Mucosa of rectum (tissue), 2 donors: ENCODE measurements around the gene CAPZA2.
A peak's percentile ranks its signal among the peaks of the same experiment; 100 is the strongest.

Experiments used
- H3K27ac ChIP-seq, 2 donors: one replicate each; pipeline ENCODE4 v1.7.0; 2013; ENCODE audit warnings: inconsistent platforms in 2 of 2, low read depth in 2 of 2, low read length in 2 of 2
- H3K27me3 ChIP-seq, 2 donors: one replicate each; pipeline ENCODE4 v1.7.0; 2013; ENCODE audit warnings: low read length in 2 of 2; ENCODE audit not compliant: control insufficient read depth in 2 of 2, insufficient read depth in 2 of 2
- H3K36me3 ChIP-seq, 2 donors: one replicate each; pipeline ENCODE4 v1.7.0; 2013; ENCODE audit warnings: low read length in 2 of 2; ENCODE audit not compliant: control insufficient read depth in 2 of 2, insufficient read depth in 2 of 2
- H3K4me1 ChIP-seq, 2 donors: one replicate each; pipeline ENCODE4 v1.7.0; 2013; ENCODE audit warnings: low read length in 2 of 2, mild to moderate bottlenecking in 1 of 2; ENCODE audit not compliant: control insufficient read depth in 2 of 2, insufficient read depth in 2 of 2
- H3K4me3 ChIP-seq, 2 donors: one replicate each; pipeline ENCODE4 v1.7.0; 2013; ENCODE audit warnings: low read length in 2 of 2
- H3K9ac ChIP-seq, 2 donors: one replicate each; pipeline ENCODE4 v1.7.0; 2013; ENCODE audit warnings: low read length in 2 of 2, low read depth in 1 of 2, mild to moderate bottlenecking in 1 of 2
- H3K9me3 ChIP-seq, 2 donors: one replicate each; pipeline ENCODE4 v1.7.0; 2013; ENCODE audit warnings: low read length in 2 of 2; ENCODE audit not compliant: control insufficient read depth in 2 of 2
- donor health status: healthy.
- donor health status: Normal muscosa, but diverticular disease.

The CAPZA2 gene

DNA sequence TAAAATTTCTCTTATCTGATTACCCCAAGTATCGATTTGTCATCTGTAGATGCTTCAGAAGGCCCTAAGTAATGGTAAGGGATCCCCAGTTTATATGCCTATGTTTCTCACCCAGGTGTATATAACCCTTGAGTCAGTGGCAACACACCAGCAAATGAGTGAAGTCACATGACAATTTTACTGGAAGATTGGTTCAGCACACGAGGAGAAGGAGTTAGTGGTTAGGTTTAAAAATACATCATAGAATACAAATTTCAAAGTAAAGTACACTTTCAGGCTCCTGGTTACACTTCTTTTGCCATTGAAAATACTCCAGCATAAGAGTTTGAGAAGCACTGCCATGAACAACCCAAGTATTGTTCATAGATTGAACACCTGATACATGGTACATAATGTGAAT is 29.7 kb upstream of the CAPZA2 start:
- no peak overlapping the region for H3K9ac ChIP-seq
- H3K4me1 ChIP-seq, result peaks cover 3 to 5% of the 10 kb centered on the region in 2 donors

DNA sequence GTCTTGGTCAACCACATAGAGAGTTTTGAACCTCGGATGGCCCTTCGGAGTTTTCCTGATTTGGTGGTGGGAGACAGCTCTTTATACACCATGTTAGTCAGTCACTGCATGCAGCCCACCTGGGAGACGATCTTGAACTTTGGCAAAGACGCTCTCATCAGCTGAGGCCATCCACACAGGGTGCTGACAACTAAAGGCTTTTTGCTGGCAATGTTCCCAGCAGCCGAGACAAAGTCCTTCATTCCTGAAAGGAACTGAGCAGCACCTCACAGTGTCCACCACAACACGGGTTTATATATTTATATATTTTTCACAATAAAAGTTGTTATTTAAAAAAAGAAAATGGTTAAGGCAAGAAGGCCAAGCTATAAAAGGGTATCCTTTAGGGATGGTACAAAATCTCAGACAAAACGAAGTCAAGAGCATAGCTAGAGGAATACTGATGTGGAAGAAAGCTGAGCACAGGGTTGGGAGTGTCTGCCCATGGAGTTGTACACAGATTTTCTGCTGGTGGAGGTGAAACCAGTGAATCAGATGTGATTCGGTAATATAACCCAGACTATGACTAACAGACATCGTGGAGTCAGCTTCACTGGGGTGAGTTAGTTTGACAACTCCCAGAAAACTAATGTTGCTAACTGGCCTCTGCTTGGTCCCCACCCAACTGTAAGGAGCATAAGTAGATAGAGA is 27.4 kb upstream of the CAPZA2 start:
- Histone ChIP-seq H3K27ac (peak overlapping the region; percentile 26 to 32), H3K9ac (no peak overlapping the region), H3K36me3 (no peaks in the 10 kb centered on the region), H3K9me3 (no peaks in the 10 kb centered on the region), H3K4me3 (peak overlapping the region in 1 of 2 donors; percentile 26), H3K4me1 (peaks cover 3 to 5% of the 10 kb centered on the region in 2 donors), H3K27me3 (no peaks in the 10 kb centered on the region)

More for the DNA sequence above, 29.7 kb upstream of the CAPZA2 start:
- no peak overlapping the region for H3K27ac ChIP-seq
- H3K27me3 ChIP-seq, result no peaks in the 10 kb centered on the region
- no peaks in the 10 kb centered on the region for H3K9me3 ChIP-seq
- no peaks in the 10 kb centered on the region for H3K36me3 ChIP-seq
- H3K4me3 ChIP-seq, result no peak overlapping the region

DNA sequence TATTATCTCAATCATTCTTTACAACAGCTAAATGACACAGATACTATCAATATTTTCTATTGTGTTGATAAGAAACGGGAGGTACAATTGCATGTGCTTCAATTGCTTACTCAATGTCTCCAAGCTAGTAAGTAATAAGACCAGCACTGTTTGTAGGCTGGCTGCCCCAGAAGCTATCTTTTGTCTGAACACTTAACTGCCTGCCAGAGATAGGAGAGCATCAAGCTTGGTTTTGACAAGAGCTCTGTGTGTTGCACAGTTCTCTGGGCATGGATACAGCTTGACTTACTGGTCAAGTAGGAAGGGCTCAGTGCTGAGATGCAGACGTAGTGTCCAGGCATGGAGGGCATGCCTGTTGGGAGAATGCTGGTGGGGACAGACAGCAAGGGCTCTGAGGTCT is 26.3 kb upstream of the CAPZA2 start:
- no peaks in the 10 kb centered on the region for H3K27me3 ChIP-seq
- H3K27ac ChIP-seq, result no peak overlapping the region
- H3K9me3 ChIP-seq, result no peaks in the 10 kb centered on the region
- no peaks in the 10 kb centered on the region for H3K36me3 ChIP-seq
- H3K4me1 ChIP-seq, result peaks cover 3 to 5% of the 10 kb centered on the region in 2 donors
- H3K9ac ChIP-seq, result no peak overlapping the region
- H3K4me3 ChIP-seq, result no peak overlapping the region

DNA sequence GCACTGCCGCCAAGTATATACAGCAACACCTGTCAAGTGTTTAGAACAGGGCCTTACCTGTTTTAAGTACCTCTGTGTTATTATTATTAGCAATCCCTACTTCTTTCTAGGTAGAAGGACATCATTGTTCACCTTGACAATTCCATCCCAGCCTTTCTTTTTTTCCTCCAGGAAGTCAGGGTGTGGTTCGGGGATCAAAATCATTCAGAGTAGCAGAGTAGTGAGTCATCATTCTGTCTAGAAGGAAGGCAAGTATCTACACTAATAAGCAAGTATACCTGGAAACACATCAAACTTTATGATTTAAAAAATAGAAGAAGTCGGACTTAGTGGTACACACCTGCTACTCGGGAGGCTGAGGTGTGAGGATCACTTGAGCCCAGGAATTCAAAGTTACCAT is 25.5 kb upstream of the CAPZA2 start:
- Histone ChIP-seq H3K4me1 (peaks cover 3 to 5% of the 10 kb centered on the region in 2 donors), H3K9me3 (no peaks in the 10 kb centered on the region), H3K36me3 (no peaks in the 10 kb centered on the region), H3K9ac (no peak overlapping the region), H3K27me3 (no peaks in the 10 kb centered on the region), H3K4me3 (no peak overlapping the region), H3K27ac (no peak overlapping the region)

DNA sequence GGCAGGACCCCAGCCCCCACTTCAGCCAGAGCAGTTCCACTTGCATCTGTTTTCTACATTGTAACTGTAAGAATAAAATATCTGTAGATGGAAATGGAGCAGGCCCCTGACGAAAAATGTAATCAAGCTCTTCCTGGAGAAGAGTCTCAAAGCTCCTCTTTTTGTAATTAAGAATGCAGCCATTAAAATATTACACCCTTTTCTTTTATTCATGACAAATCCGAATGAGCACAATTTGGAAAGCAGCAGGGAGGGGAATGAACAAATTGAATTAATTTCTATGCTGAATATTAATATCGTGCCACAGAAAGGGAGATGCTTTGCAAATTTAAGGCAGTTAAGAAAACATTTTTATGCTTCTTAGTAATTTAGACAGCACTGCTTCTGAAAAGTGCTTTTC is 24.8 kb upstream of the CAPZA2 start:
- Histone ChIP-seq H3K9ac (no peak overlapping the region), H3K27me3 (no peaks in the 10 kb centered on the region), H3K4me3 (no peak overlapping the region), H3K4me1 (peaks cover 3 to 5% of the 10 kb centered on the region in 2 donors), H3K27ac (no peak overlapping the region), H3K9me3 (no peaks in the 10 kb centered on the region), H3K36me3 (no peaks in the 10 kb centered on the region)

DNA sequence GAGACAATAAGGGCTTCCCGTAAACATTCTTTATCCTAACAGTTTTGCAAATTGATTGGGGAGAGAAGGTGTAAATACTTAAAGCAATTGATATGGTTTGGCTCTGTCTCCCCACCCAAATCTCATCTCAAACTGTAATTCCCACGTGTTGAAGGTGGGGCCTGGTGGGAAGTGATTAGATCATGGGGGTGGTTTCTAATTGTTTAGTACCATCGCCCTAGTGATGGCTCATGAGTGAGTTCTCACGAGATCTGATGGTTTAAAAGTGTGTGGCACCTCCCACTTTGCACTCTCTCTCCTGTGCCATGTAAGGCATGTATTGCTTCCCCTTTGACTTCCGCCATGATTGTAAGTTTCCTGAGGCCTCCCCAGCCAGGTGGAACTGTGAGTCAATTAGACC is 22.1 kb upstream of the CAPZA2 start:
- no peak overlapping the region for H3K9ac ChIP-seq
- no peaks in the 10 kb centered on the region for H3K27me3 ChIP-seq
- no peak overlapping the region for H3K27ac ChIP-seq
- no peaks in the 10 kb centered on the region for H3K9me3 ChIP-seq
- H3K36me3 ChIP-seq, result no peaks in the 10 kb centered on the region
- peaks cover 0 to 3% of the 10 kb centered on the region in 2 donors for H3K4me1 ChIP-seq
- H3K4me3 ChIP-seq, result no peak overlapping the region

DNA sequence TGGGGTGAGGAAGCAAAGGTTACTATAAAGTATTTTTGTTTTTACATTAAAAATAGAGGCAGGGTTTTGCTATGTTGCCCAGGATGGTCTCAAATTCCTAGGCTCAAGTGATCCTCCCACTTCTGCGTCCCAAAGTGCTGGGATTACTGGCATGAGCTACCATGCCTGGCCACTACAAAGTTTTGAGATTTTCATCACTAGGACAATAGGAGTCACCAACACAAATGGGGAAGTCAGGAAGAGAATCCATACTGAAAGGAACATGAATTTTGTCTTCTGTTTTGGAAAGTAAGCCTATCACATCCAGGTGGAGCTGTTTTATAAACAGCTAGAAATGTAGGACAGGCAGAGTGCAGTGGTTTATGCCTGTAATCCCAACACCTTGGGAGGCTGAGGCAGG is 20.0 kb upstream of the CAPZA2 start:
- Histone ChIP-seq H3K27me3 (no peaks in the 10 kb centered on the region), H3K27ac (no peak overlapping the region), H3K4me1 (no peaks in the 10 kb centered on the region), H3K4me3 (no peak overlapping the region), H3K36me3 (no peaks in the 10 kb centered on the region), H3K9me3 (no peaks in the 10 kb centered on the region), H3K9ac (no peak overlapping the region)

DNA sequence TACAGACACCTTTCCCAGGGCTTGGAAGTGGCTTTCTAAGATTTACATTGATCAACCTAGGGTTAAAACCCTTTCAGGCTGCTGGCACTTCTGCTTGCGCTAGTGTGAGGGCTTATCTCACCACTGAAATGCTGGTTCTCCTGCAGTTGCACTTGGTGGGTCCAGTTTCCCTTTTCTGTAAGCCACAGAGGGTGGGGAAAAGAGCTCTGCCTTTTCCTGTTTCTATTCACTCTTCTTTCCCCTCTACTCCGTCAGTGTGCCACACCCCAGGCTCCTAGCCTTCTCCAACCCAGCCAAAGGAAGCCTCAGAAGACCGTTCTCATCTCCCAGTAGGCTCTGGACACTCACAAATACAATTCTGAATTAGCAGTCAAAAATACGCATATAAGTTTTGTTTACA is 19.0 kb upstream of the CAPZA2 start:
- no peaks in the 10 kb centered on the region for H3K36me3 ChIP-seq
- H3K27ac ChIP-seq, result no peak overlapping the region
- H3K4me1 ChIP-seq, result no peaks in the 10 kb centered on the region
- H3K27me3 ChIP-seq, result no peaks in the 10 kb centered on the region
- no peaks in the 10 kb centered on the region for H3K9me3 ChIP-seq
- peak overlapping the region in 1 of 2 donors; percentile 20 for H3K4me3 ChIP-seq
- H3K9ac ChIP-seq, result no peak overlapping the region

DNA sequence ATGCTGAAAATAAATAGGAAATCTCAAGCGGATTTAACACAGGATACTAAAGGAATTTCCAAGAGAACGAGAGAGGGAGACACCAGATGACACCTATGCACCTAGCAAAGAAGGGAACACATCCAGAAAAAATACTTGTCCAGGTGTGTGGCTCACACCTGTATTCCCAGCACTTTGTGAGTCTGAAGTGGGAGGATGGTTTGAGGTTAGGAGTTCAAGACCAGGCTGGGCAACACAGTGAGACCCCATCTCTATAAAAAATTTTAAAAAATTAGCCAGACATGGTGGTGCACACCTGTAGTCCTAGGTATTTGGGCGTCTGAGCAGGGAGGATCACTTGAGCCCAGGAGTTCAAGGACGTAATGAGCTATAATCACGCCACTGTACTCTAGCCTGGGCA is 11.2 kb upstream of the CAPZA2 start:
- no peak overlapping the region for H3K9ac ChIP-seq
- H3K9me3 ChIP-seq, result no peaks in the 10 kb centered on the region
- no peak overlapping the region for H3K27ac ChIP-seq
- no peaks in the 10 kb centered on the region for H3K27me3 ChIP-seq
- no peak overlapping the region for H3K4me3 ChIP-seq
- no peaks in the 10 kb centered on the region for H3K36me3 ChIP-seq
- no peaks in the 10 kb centered on the region for H3K4me1 ChIP-seq

DNA sequence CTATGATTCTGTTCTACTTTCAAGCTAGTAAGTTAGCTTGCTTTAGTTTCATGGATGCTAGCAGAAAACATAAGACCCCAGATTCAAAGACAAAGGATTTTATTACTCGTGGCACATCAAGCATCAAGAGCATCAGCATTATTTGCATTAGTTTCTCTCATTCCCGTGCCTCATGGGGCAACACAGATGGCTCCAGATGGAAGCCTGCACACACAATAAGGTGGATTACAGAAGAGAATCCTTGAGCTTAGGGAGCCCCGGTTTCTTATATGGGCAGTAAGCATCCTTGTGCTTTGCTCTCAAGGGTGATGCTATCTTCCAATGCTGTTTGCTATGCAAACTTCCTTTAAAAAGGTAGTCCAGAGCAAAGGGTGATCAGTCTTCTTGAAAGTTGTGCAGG is 10.7 kb upstream of the CAPZA2 start:
- Histone ChIP-seq H3K9ac (no peak overlapping the region), H3K36me3 (no peaks in the 10 kb centered on the region), H3K4me1 (no peaks in the 10 kb centered on the region), H3K27me3 (no peaks in the 10 kb centered on the region), H3K4me3 (no peak overlapping the region), H3K9me3 (no peaks in the 10 kb centered on the region), H3K27ac (no peak overlapping the region)

DNA sequence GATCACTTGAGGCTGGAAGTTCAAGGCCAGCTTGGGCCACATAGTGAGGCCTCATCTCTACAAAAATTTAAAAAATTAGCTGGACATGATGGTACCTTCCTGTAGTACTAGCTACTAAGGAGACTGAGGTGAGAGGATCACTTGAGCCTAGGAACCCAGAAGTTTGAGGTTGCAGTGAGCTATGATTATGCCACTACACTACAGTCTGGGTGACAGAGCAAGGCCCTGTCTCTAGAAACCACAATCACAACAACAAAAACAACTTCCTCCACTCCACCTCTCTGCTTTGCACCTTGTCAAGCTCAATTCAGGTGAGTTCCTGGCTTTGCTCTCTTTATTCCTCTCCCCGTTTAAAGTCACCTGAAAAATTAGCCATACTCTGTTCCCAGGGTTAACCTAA is 8.3 kb upstream of the CAPZA2 start:
- Histone ChIP-seq H3K27me3 (no peaks in the 10 kb centered on the region), H3K4me3 (no peak overlapping the region), H3K27ac (no peak overlapping the region), H3K4me1 (no peaks in the 10 kb centered on the region), H3K9ac (no peak overlapping the region), H3K36me3 (no peaks in the 10 kb centered on the region), H3K9me3 (no peaks in the 10 kb centered on the region)
